HepG2 (cell line): ENCODE measurements around the gene SOAT2. TPM values are rescaled to one million over a fixed set of nuclear protein-coding genes. Genes with fewer than 3 reads are reported as not detected.
A peak's percentile ranks its signal among the peaks of the same experiment; 100 is the strongest.

Source experiments
- AGO2 ChIP-seq: fragments of 200-400 bp; formaldehyde crosslinking; optimal IDR thresholded peaks from 2 replicates; pipeline ENCODE3; 2017; ENCODE audit warnings: mild to moderate bottlenecking, low read depth, low read length, moderate library complexity
- GTF3A ChIP-seq: sonication (generic); formaldehyde crosslinking; conservative IDR thresholded peaks from 2 replicates; pipeline ENCODE4 v1.4.0; 2020; ENCODE audit warnings: mild to moderate bottlenecking, missing genetic modification reagents
- HDAC2 ChIP-seq: sonication (generic); formaldehyde crosslinking; IDR thresholded peaks from 2 replicates; pipeline ENCODE4 v1.4.0; 2020; ENCODE audit warnings: missing genetic modification reagents
- MED1 ChIP-seq: sonication (generic); formaldehyde crosslinking; IDR thresholded peaks from 2 replicates; pipeline ENCODE4 v1.4.0; 2020; ENCODE audit warnings: missing genetic modification reagents
- MTA1 ChIP-seq: sonication (generic); formaldehyde crosslinking; IDR thresholded peaks from 2 replicates; pipeline ENCODE4 v1.4.0; 2020; ENCODE audit warnings: missing genetic modification reagents, mild to moderate bottlenecking, borderline replicate concordance
- ZNF12 ChIP-seq: sonication (generic); formaldehyde crosslinking; IDR thresholded peaks from 2 replicates; pipeline ENCODE4 v1.5.0; 2020; ENCODE audit warnings: missing genetic modification reagents
- ZNF251 ChIP-seq: sonication (generic); formaldehyde crosslinking; IDR thresholded peaks from 2 replicates; pipeline ENCODE4 v1.9.0; 2021; ENCODE audit warnings: mild to moderate bottlenecking, missing genetic modification reagents
- ZNF577 ChIP-seq: sonication (generic); formaldehyde crosslinking; IDR thresholded peaks from 2 replicates; pipeline ENCODE4 v1.4.0; 2020; ENCODE audit warnings: mild to moderate bottlenecking, low read depth, missing genetic modification reagents, borderline replicate concordance
- ZNF614 ChIP-seq: IDR thresholded peaks from 2 replicates; pipeline ENCODE4 v1.6.1; 2018; ENCODE audit warnings: missing biosample characterization, missing genetic modification reagents, inconsistent platforms, borderline replicate concordance
- polyA plus RNA-seq, 8 experiments: library from polyadenylated mRNA; depleted of rRNA in 3 of 8; stranded (reverse) in 7 of 8; unstranded in 1 of 8; fragments of >200 nt; fragmentation: Illumina TruSeq in 4 of 8; extraction: Trizol in 4 of 8; gene quantifications; 2 replicates each; pipeline versions ENCODE4 v1.2.1 to v1.2.3, GENCODE V29; 2011 to 2016; ENCODE audit warnings: low read depth in 4 of 8, missing spikeins in 1 of 8, mixed read lengths in 1 of 8; ENCODE audit not compliant: insufficient read depth in 1 of 8
- total RNA-seq, 5 experiments: library from RNA; depleted of rRNA; stranded (reverse); fragments of >200 nt; fragmentation: Illumina TruSeq; extraction: Trizol; gene quantifications; 2 replicates each; pipeline ENCODE4 v1.2.3, GENCODE V29; 2016; ENCODE audit warnings: low read depth in 1 of 5
- TF ChIP-seq, protein P1 (sequence below): sonication (generic); formaldehyde crosslinking; IDR thresholded peaks from 2 replicates; pipeline ENCODE4 v1.4.0; 2020; ENCODE audit warnings: mild to moderate bottlenecking, missing genetic modification reagents
- TF ChIP-seq, protein P2 (sequence below): sonication (generic); formaldehyde crosslinking; IDR thresholded peaks from 2 replicates; pipeline ENCODE4 v1.8.1; 2022; ENCODE audit warnings: mild to moderate bottlenecking, missing genetic modification reagents
- TF ChIP-seq, protein P3 (sequence below): sonication (generic); formaldehyde crosslinking; IDR thresholded peaks from 2 replicates; pipeline ENCODE4 v1.4.0; 2020; ENCODE audit warnings: missing genetic modification reagents, low read depth, mild to moderate bottlenecking, borderline replicate concordance
- TF ChIP-seq, protein P4 (sequence below): sonication (generic); formaldehyde crosslinking; IDR thresholded peaks from 2 replicates; pipeline ENCODE4 v1.4.0; 2020; ENCODE audit warnings: mild to moderate bottlenecking, missing genetic modification reagents

The SOAT2 gene
- total and polyA plus RNA-seq, 2 of the 13 experiments (the other 11 are each of a cell fraction or from before 2014, with no cell fraction given): 14.9 to 108 TPM

DNA sequence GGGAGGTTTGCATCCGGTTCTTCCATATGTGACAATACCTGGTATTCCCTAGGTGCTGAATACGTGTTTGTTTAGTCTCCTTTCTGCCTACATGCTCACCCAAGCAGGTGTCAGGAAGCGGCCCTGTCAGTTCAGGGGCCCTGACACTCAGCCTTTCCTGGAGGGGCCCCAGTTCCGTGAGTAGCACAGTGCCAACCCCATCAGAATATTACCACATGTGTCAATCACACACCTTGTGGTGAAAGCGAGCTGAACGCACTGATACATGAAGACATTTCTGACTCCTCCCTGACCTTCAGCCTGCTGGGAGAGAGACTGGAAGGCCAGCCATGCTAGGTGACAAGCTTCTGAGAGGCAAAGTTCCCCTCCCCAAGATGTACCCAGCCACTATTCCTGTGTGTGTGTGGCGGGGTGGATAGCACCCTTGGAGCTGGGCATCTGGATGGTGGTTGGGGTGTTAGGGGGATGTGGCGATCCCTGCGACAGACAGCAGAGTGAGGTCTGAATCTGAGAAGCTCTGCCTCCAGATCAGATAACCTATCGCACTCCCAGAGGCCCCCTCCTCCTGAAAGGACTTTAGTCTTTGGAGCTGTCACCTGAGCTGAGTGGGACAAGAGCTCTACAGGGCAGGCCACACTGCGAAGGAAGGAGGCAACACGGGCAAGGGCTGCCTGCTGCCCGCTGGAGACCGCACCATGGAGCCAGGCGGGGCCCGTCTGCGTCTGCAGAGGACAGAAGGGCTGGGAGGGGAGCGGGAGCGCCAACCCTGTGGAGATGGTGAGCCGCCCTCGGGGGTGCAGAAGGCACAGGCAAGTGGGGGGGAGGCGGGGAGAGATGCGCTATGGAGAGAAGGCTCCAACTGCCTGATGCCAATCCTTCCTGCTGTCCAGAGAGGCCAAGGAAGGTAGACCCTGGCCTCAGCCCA is at the start of gene SOAT2 (continued):
- TF ChIP-seq, protein P1, sequence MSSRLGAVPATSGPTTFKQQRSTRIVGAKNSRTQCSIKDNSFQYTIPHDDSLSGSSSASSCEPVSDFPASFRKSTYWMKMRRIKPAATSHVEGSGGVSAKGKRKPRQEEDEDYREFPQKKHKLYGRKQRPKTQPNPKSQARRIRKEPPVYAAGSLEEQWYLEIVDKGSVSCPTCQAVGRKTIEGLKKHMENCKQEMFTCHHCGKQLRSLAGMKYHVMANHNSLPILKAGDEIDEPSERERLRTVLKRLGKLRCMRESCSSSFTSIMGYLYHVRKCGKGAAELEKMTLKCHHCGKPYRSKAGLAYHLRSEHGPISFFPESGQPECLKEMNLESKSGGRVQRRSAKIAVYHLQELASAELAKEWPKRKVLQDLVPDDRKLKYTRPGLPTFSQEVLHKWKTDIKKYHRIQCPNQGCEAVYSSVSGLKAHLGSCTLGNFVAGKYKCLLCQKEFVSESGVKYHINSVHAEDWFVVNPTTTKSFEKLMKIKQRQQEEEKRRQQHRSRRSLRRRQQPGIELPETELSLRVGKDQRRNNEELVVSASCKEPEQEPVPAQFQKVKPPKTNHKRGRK (CRISPR knock-in tag): no peak
- TF ChIP-seq ZNF577 (CRISPR knock-in tag) (no peak), ZNF12 (no peak), HDAC2 (0 out of 2 replicates have a peak, but pooled peaks have one; percentile 18), ZNF614 (no peak), AGO2 (peak; percentile 67), ZNF251 (CRISPR knock-in tag) (no peak), GTF3A (CRISPR knock-in tag) (0 out of 2 replicates have a peak, but pooled peaks have one; percentile 73), MED1 (no peak), MTA1 (CRISPR knock-in tag) (peak; percentile 80; the same call in 1 of the 2 replicates)
- TF ChIP-seq, protein P2, sequence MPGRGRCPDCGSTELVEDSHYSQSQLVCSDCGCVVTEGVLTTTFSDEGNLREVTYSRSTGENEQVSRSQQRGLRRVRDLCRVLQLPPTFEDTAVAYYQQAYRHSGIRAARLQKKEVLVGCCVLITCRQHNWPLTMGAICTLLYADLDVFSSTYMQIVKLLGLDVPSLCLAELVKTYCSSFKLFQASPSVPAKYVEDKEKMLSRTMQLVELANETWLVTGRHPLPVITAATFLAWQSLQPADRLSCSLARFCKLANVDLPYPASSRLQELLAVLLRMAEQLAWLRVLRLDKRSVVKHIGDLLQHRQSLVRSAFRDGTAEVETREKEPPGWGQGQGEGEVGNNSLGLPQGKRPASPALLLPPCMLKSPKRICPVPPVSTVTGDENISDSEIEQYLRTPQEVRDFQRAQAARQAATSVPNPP (CRISPR knock-in tag): no peak
- TF ChIP-seq, protein P3, sequence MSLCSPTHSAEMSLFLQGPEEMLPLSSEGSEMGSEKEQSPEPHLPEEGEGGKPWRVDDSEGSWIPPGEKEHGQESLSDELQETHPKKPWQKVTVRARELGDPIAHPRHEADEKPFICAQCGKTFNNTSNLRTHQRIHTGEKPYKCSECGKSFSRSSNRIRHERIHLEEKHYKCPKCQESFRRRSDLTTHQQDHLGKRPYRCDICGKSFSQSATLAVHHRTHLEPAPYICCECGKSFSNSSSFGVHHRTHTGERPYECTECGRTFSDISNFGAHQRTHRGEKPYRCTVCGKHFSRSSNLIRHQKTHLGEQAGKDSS (CRISPR knock-in tag): peak; percentile 36; the same call in 1 of the 2 replicates
- TF ChIP-seq, protein P4, sequence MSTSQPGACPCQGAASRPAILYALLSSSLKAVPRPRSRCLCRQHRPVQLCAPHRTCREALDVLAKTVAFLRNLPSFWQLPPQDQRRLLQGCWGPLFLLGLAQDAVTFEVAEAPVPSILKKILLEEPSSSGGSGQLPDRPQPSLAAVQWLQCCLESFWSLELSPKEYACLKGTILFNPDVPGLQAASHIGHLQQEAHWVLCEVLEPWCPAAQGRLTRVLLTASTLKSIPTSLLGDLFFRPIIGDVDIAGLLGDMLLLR (CRISPR knock-in tag): peak; percentile 41; the same call in 1 of the 2 replicates
